IPS-18a (cell line): ENCODE results near the gene TBC1D2.

ENCODE experiments used
- H3K27ac ChIP-seq: one replicate; pipeline ENCODE4 v1.5.1; 2013; ENCODE audit warnings: low read length
- H3K27me3 ChIP-seq: one replicate; pipeline ENCODE4 v1.6.1; 2013; ENCODE audit warnings: mild to moderate bottlenecking, low read length; ENCODE audit not compliant: control insufficient read depth, insufficient read depth
- H3K36me3 ChIP-seq: one replicate; pipeline ENCODE4 v1.6.1; 2013; ENCODE audit warnings: low read depth, low read length; ENCODE audit not compliant: control insufficient read depth
- H3K4me1 ChIP-seq: one replicate; pipeline ENCODE4 v1.6.1; 2013; ENCODE audit warnings: low read depth, low read length; ENCODE audit not compliant: control insufficient read depth
- H3K4me3 ChIP-seq: one replicate; pipeline ENCODE4 v1.5.1; 2013; ENCODE audit warnings: low read length
- H3K9ac ChIP-seq: one replicate; pipeline ENCODE4 v1.6.1; 2013; ENCODE audit warnings: mild to moderate bottlenecking, low read length, moderate library complexity
- H3K9me3 ChIP-seq: one replicate; pipeline ENCODE4 v1.6.1; 2013; ENCODE audit warnings: low read depth, low read length; ENCODE audit not compliant: control insufficient read depth

The TBC1D2 gene

GRCh38 chr9:98195671-98196070, 59.8 kb downstream of the TBC1D2 start:
- H3K4me3 ChIP-seq: no peak overlapping the region
- H3K4me1 ChIP-seq: peaks cover 20% of the 10 kb centered on the region
- no peaks in the 10 kb centered on the region for H3K9me3 ChIP-seq
- no peaks in the 10 kb centered on the region for H3K36me3 ChIP-seq
- H3K27me3 ChIP-seq: peaks cover 6% of the 10 kb centered on the region
- no peak overlapping the region for H3K27ac ChIP-seq
- H3K9ac ChIP-seq: no peak overlapping the region

GRCh38 chr9:98193336-98193944, 62.0 kb downstream of the TBC1D2 start:
- Histone ChIP-seq H3K9ac (no peak overlapping the region), H3K27ac (no peak overlapping the region)

GRCh38 chr9:98192503-98193335, 62.7 kb downstream of the TBC1D2 start, which contains the start of gene CORO2A:
TSS of gene CORO2A (minus strand) at chr9:98192637. CDS start at chr9:98157660, 34,977 bp downstream.
- no peak within 1 kb of the TSS for H3K27ac ChIP-seq
- no peaks in the 10 kb centered on the region for H3K36me3 ChIP-seq
- peaks cover 6% of the 10 kb centered on the region for H3K27me3 ChIP-seq
- peak within 1 kb of the TSS; percentile 74 for H3K4me3 ChIP-seq
- H3K4me1 ChIP-seq: peaks cover 12% of the 10 kb centered on the region
- H3K9ac ChIP-seq: peak within 1 kb of the TSS; percentile 13
- no peaks in the 10 kb centered on the region for H3K9me3 ChIP-seq

More at GRCh38 chr9:98193336-98193944, 62.0 kb downstream of the TBC1D2 start:
- H3K4me1 ChIP-seq: peaks cover 12% of the 10 kb centered on the region
- H3K27me3 ChIP-seq: peaks cover 6% of the 10 kb centered on the region
- no peaks in the 10 kb centered on the region for H3K36me3 ChIP-seq
- H3K9me3 ChIP-seq: no peaks in the 10 kb centered on the region
- peak overlapping the region; percentile 70 for H3K4me3 ChIP-seq

- H3K9ac ChIP-seq: peak overlapping the region; percentile 13
- peaks cover 6% of the 10 kb centered on the region for H3K27me3 ChIP-seq
- no peak overlapping the region for H3K27ac ChIP-seq
- peak overlapping the region; percentile 74 for H3K4me3 ChIP-seq
- peaks cover 12% of the 10 kb centered on the region for H3K4me1 ChIP-seq
- H3K9me3 ChIP-seq: no peaks in the 10 kb centered on the region
- H3K36me3 ChIP-seq: no peaks in the 10 kb centered on the region
Measured at GRCh38 chr9:98191671-98192502, 63.6 kb downstream of the TBC1D2 start.

- no peaks in the 10 kb centered on the region for H3K9me3 ChIP-seq
- peaks cover 6% of the 10 kb centered on the region for H3K27me3 ChIP-seq
- no peaks in the 10 kb centered on the region for H3K36me3 ChIP-seq
- no peak overlapping the region for H3K9ac ChIP-seq
- peak overlapping the region; percentile 74 for H3K4me3 ChIP-seq
- peaks cover 12% of the 10 kb centered on the region for H3K4me1 ChIP-seq
- no peak overlapping the region for H3K27ac ChIP-seq
Measured at GRCh38 chr9:98191181-98191608, 64.3 kb downstream of the TBC1D2 start.

GRCh38 chr9:98190757-98191105, 64.7 kb downstream of the TBC1D2 start:
- Histone ChIP-seq H3K9me3 (no peaks in the 10 kb centered on the region), H3K27me3 (peaks cover 6% of the 10 kb centered on the region), H3K36me3 (no peaks in the 10 kb centered on the region), H3K4me3 (no peak overlapping the region), H3K9ac (no peak overlapping the region), H3K27ac (no peak overlapping the region), H3K4me1 (peaks cover 12% of the 10 kb centered on the region)

- Histone ChIP-seq H3K4me1 (peaks cover 12% of the 10 kb centered on the region), H3K9me3 (no peaks in the 10 kb centered on the region), H3K4me3 (no peak overlapping the region), H3K9ac (no peak overlapping the region), H3K36me3 (no peaks in the 10 kb centered on the region), H3K27me3 (peaks cover 6% of the 10 kb centered on the region), H3K27ac (no peak overlapping the region)
Measured at GRCh38 chr9:98189412-98189811, 66.0 kb downstream of the TBC1D2 start.

GRCh38 chr9:98187926-98188325, 67.5 kb downstream of the TBC1D2 start:
- no peaks in the 10 kb centered on the region for H3K36me3 ChIP-seq
- H3K27ac ChIP-seq: no peak overlapping the region
- no peak overlapping the region for H3K9ac ChIP-seq
- H3K4me3 ChIP-seq: no peak overlapping the region
- peaks cover 8% of the 10 kb centered on the region for H3K4me1 ChIP-seq
- H3K9me3 ChIP-seq: no peaks in the 10 kb centered on the region
- H3K27me3 ChIP-seq: peaks cover 6% of the 10 kb centered on the region

- H3K27ac ChIP-seq: no peak overlapping the region
- no peaks in the 10 kb centered on the region for H3K36me3 ChIP-seq
- no peak overlapping the region for H3K9ac ChIP-seq
- no peaks in the 10 kb centered on the region for H3K9me3 ChIP-seq
- H3K4me1 ChIP-seq: peaks cover 2% of the 10 kb centered on the region
- no peak overlapping the region for H3K4me3 ChIP-seq
- no peaks in the 10 kb centered on the region for H3K27me3 ChIP-seq
Measured at GRCh38 chr9:98186236-98186635, 69.2 kb downstream of the TBC1D2 start.

- Histone ChIP-seq H3K27ac (no peak overlapping the region), H3K27me3 (no peaks in the 10 kb centered on the region), H3K4me3 (no peak overlapping the region), H3K4me1 (no peaks in the 10 kb centered on the region), H3K9me3 (no peaks in the 10 kb centered on the region), H3K36me3 (no peaks in the 10 kb centered on the region), H3K9ac (no peak overlapping the region)
Measured at GRCh38 chr9:98185611-98186171, 69.8 kb downstream of the TBC1D2 start.

- H3K9ac ChIP-seq: no peak overlapping the region
- no peak overlapping the region for H3K4me3 ChIP-seq
- no peaks in the 10 kb centered on the region for H3K36me3 ChIP-seq
- H3K27ac ChIP-seq: no peak overlapping the region
- no peaks in the 10 kb centered on the region for H3K27me3 ChIP-seq
- no peaks in the 10 kb centered on the region for H3K4me1 ChIP-seq
- H3K9me3 ChIP-seq: no peaks in the 10 kb centered on the region
Measured at GRCh38 chr9:98185021-98185567, 70.4 kb downstream of the TBC1D2 start.
